GM12875 (cell line): ENCODE data around the gene RFC1.
"Not testable (repeated sequence)": the region's sequence is repeated elsewhere in the genome, so short reads cannot be mapped to it uniquely, and the experiment has no call there.

Experiments
- H3K4me3 ChIP-seq: one replicate; pipeline ENCODE4 v1.5.1; 2011; ENCODE audit warnings: low read depth, low read length, control low read depth
- TF ChIP-seq, protein P1 (sequence below): IDR thresholded peaks from 2 replicates; pipeline ENCODE4 v1.5.1; 2011; ENCODE audit warnings: low read depth, mild to moderate bottlenecking, control low read depth, inconsistent platforms, low read length, moderate library complexity, borderline replicate concordance; ENCODE audit not compliant: insufficient read depth

RFC1 gene

DNA sequence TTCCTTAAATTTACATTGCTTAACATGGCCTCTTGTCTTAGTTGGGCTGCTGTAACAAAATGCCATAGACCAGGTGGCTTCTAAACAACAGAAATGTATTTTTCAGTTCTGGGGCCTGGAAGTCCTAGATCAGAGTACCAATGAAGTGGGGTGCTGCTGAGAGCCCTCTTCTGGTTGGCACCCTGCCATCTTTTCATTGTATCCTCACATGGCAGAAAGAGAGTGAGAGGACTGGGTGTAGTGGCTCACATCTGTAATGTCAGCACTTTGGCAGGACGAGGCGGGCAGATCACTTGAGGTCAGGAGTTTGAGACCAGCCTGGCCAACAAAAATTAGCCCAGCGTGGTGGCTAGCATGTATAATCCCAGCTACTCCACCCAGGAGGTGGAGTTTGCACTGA is 28.5 kb upstream of the RFC1 start:
- no peak overlapping the region for H3K4me3 ChIP-seq
- TF ChIP-seq, protein P1, sequence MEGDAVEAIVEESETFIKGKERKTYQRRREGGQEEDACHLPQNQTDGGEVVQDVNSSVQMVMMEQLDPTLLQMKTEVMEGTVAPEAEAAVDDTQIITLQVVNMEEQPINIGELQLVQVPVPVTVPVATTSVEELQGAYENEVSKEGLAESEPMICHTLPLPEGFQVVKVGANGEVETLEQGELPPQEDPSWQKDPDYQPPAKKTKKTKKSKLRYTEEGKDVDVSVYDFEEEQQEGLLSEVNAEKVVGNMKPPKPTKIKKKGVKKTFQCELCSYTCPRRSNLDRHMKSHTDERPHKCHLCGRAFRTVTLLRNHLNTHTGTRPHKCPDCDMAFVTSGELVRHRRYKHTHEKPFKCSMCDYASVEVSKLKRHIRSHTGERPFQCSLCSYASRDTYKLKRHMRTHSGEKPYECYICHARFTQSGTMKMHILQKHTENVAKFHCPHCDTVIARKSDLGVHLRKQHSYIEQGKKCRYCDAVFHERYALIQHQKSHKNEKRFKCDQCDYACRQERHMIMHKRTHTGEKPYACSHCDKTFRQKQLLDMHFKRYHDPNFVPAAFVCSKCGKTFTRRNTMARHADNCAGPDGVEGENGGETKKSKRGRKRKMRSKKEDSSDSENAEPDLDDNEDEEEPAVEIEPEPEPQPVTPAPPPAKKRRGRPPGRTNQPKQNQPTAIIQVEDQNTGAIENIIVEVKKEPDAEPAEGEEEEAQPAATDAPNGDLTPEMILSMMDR, result no peak

DNA sequence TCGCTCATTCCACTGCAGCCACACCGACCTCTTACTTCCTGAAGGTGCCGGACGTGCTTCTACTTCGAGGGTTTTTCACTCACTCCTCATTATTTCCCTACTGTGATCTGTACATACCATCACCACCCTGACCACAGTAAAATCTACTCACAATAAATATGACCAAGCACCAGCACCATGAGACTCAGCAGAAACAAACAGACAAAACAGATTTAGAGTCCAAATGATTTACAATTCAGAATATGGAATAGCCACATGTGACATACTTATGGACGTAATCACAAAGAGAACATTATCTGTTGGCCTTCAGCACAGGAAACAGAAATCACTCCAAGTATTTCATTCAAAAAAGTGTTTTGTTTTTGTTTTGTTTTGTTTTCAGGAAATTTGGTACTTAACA is 24.4 kb upstream of the RFC1 start:
- no peak overlapping the region for H3K4me3 ChIP-seq
- TF ChIP-seq, protein P1, result no peak

DNA sequence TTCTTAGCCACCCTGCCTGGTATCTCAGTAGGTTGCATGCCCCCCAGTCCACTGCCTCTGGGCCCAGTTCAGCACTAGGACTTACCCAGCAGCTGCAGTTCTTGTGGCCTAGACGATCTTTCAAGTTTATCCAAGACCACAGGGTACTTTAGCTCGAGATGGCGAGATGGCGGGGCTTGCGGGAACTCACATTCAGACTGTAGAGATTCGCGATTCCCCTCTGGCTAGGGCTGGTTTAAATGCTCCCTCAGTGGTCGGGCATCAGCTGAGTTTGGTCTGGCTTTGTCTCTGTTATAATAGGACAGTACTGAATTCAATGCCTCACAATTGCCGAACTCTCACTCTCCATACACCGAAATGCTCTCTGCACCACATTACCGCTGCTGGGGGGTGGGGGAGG is 18.4 kb upstream of the RFC1 start:
- TF ChIP-seq, protein P1, result no peak
- no peak overlapping the region for H3K4me3 ChIP-seq

GRCh38 chr4:39383690-39384089 is 17.5 kb upstream of the RFC1 start:
- H3K4me3 ChIP-seq, result no peak overlapping the region
- TF ChIP-seq, protein P1, result no peak

- no peak overlapping the region for H3K4me3 ChIP-seq
- TF ChIP-seq, protein P1, result no peak
Observed at GRCh38 chr4:39375478-39375877, 9.3 kb upstream of the RFC1 start.

- not testable (repeated sequence) for H3K4me3 ChIP-seq
Observed at GRCh38 chr4:39371209-39371608, 5.0 kb upstream of the RFC1 start.

- TF ChIP-seq, protein P1, result no peak
- H3K4me3 ChIP-seq, result no peak overlapping the region
Observed at GRCh38 chr4:39369301-39369700, 3.1 kb upstream of the RFC1 start.

DNA sequence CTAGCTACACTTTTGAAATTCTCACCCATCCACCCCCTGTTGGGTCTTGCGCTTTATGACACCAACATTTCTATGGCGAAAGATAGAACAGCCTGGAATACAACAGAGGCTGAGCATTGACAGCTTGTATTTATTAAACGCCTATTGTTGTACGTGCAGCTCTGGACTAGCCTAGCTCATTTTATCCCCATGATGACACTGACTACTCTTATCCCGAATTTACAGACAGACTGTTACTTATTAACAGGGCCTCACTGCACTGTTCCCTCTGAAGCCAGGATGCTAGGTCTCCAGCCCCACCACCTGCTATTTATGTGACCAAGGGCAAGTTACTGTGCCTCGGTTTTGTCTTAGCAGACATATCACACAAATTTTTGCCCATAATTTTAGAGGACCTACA is 1.0 kb upstream of the RFC1 start:
- TF ChIP-seq, protein P1, result no peak
- no peak overlapping the region for H3K4me3 ChIP-seq
